DOHH2 (cell line): ENCODE measurements around the gene CA5A.

Experiments
- H3F3A ChIP-seq: fragments of 200-600 bp; sonication (generic), shearing (Covaris generic); 2 replicates; pipeline ENCODE4 v1.6.0; 2016; ENCODE audit warnings: antibody characterized with exemption, mild to moderate bottlenecking; ENCODE audit not compliant: control insufficient read depth, insufficient read depth
- H3K27ac ChIP-seq: fragments of 200-600 bp; sonication (generic); 2 replicates; pipeline ENCODE4 v1.5.1; 2014; ENCODE audit warnings: low read depth, mild to moderate bottlenecking, low read length, moderate library complexity
- H3K27me3 ChIP-seq: fragments of 200-600 bp; sonication (generic); 2 replicates; pipeline ENCODE4 v1.6.1; 2014; ENCODE audit warnings: mild to moderate bottlenecking, low read length, mixed read lengths; ENCODE audit not compliant: control insufficient read depth
- H3K36me3 ChIP-seq: fragments of 200-600 bp; sonication (generic); 2 replicates; pipeline ENCODE4 v1.6.1; 2014; ENCODE audit warnings: mild to moderate bottlenecking, low read length, moderate library complexity, mixed read lengths; ENCODE audit not compliant: control insufficient read depth
- H3K4me1 ChIP-seq: fragments of 200-600 bp; sonication (generic); 2 replicates; pipeline ENCODE4 v1.6.1; 2014; ENCODE audit warnings: mild to moderate bottlenecking, low read length, mixed read lengths; ENCODE audit not compliant: control insufficient read depth
- H3K4me2 ChIP-seq: fragments of 200-600 bp; sonication (generic); 2 replicates; pipeline ENCODE4 v1.6.0; 2014; ENCODE audit warnings: mild to moderate bottlenecking, low read length, moderate library complexity
- H3K4me3 ChIP-seq: fragments of 200-600 bp; sonication (generic); 2 replicates; pipeline ENCODE4 v1.5.1; 2014; ENCODE audit warnings: mild to moderate bottlenecking, low read length, mixed read lengths
- H3K79me2 ChIP-seq: fragments of 200-600 bp; sonication (generic); 2 replicates; pipeline ENCODE4 v1.6.1; 2014; ENCODE audit warnings: mild to moderate bottlenecking, low read length, mixed read lengths; ENCODE audit not compliant: control insufficient read depth
- H3K9me2 ChIP-seq: fragments of 200-600 bp; sonication (generic); replicated peaks from 2 replicates; pipeline ENCODE4 v1.6.1; 2014; ENCODE audit warnings: mild to moderate bottlenecking, low read length, mixed read lengths; ENCODE audit not compliant: control insufficient read depth
- H3K9me3 ChIP-seq: fragments of 200-600 bp; sonication (generic); 2 replicates; pipeline ENCODE4 v1.6.1; 2014; ENCODE audit warnings: antibody characterized with exemption, low read length, mixed read lengths; ENCODE audit not compliant: control insufficient read depth, insufficient read depth
- H4K20me1 ChIP-seq: fragments of 200-600 bp; sonication (generic); 2 replicates; pipeline ENCODE4 v1.6.0; 2014; ENCODE audit warnings: low read depth, mild to moderate bottlenecking, antibody characterized with exemption, low read length, moderate library complexity; ENCODE audit not compliant: control insufficient read depth, insufficient read depth
- EZH2phosphoT487 ChIP-seq: fragments of 200-600 bp; sonication (generic); IDR thresholded peaks from 2 replicates; pipeline ENCODE4 v1.6.1; 2017; ENCODE audit warnings: borderline replicate concordance, mild to moderate bottlenecking, antibody characterized with exemption, low read length, moderate library complexity, mixed read lengths
- TF ChIP-seq, protein P1 (sequence below): fragments of 200-600 bp; sonication (generic); IDR thresholded peaks from one replicate; pipeline ENCODE4 v1.5.1; 2014; ENCODE audit warnings: antibody characterized with exemption, mild to moderate bottlenecking, low read depth, low read length; ENCODE audit not compliant: poor library complexity, severe bottlenecking

The CA5A gene

DNA sequence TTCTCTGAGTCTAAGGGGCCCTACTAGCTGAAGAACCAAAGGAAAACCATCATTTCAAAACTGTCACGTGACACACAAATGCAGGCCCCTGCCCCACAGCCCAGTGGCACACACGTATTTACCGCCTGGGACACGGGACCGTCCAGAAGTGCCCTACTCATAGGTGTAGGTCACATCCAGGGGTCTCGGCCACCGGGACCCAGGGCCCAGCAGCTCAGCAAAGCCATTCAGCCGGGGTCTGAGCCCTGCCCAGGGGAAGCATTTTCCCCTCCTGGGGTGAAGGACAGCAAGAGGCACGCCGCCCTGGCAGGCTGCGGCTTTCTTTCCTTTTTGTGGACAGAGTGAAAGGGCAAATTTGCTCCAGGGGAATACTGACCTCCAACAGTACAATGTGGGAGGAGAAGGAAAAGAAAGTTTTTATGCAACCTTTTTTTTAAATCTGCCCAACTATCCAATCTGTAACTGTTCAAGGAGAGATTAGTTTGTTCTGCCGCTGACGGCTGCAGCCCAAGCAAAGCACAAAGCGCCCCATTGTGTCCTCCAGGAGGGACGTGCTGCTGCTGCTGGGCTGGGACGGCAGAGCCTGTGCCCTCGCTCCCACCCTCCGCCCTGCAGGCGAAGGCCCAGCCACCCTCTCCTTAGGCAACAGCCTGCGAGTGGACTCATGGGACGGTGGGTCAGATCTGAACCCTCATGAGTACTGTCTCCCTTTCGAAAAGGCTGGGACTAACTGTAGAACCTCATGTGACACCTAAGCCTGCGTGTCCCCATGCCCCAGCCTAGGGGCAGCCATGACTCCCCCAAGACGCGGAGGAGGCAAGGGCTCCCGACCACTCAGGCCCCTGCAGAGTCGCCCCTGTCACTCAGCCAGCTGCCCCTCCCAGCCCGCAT lies 88.3 kb downstream of the CA5A start:
- Histone ChIP-seq H3K4me3 (no peak overlapping the region), H3K9me2 (no peaks in the 10 kb centered on the region), H3K79me2 (peaks cover 99% of the 10 kb centered on the region), H4K20me1 (peaks cover 26% of the 10 kb centered on the region), H3K4me2 (no peak overlapping the region), H3K27me3 (no peaks in the 10 kb centered on the region), H3K27ac (no peak overlapping the region), H3F3A (peaks cover 9% of the 10 kb centered on the region), H3K9me3 (no peaks in the 10 kb centered on the region), H3K4me1 (peaks cover 36% of the 10 kb centered on the region), H3K36me3 (peaks cover 95% of the 10 kb centered on the region)
- no peak for TF ChIP-seq EZH2phosphoT487
- TF ChIP-seq, protein P1, sequence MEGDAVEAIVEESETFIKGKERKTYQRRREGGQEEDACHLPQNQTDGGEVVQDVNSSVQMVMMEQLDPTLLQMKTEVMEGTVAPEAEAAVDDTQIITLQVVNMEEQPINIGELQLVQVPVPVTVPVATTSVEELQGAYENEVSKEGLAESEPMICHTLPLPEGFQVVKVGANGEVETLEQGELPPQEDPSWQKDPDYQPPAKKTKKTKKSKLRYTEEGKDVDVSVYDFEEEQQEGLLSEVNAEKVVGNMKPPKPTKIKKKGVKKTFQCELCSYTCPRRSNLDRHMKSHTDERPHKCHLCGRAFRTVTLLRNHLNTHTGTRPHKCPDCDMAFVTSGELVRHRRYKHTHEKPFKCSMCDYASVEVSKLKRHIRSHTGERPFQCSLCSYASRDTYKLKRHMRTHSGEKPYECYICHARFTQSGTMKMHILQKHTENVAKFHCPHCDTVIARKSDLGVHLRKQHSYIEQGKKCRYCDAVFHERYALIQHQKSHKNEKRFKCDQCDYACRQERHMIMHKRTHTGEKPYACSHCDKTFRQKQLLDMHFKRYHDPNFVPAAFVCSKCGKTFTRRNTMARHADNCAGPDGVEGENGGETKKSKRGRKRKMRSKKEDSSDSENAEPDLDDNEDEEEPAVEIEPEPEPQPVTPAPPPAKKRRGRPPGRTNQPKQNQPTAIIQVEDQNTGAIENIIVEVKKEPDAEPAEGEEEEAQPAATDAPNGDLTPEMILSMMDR = no peak

DNA sequence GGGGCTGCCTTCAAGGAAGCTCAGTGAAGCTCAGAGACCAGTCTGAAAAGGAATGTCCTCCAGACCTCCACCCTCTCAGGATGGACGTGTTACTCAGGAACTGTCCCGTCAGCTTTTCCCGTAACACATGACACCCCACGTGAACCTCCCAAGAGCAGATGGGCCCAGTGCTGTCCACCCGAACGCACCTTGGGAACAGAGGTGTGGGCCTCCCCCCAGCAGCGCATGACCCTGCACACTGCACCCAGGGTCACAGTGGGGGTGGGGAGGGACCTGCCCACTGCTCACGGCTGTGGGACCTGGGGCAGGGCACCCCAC lies 88.9 kb downstream of the CA5A start:
- peaks cover 95% of the 10 kb centered on the region for H3K36me3 ChIP-seq
- no peak for TF ChIP-seq EZH2phosphoT487
- TF ChIP-seq, protein P1 = no peak
- H3K4me2 ChIP-seq = no peak overlapping the region
- no peaks in the 10 kb centered on the region for H3K27me3 ChIP-seq
- peaks cover 30% of the 10 kb centered on the region for H3K4me1 ChIP-seq
- peaks cover 26% of the 10 kb centered on the region for H4K20me1 ChIP-seq
- no peak overlapping the region for H3K4me3 ChIP-seq
- peaks cover 9% of the 10 kb centered on the region for H3F3A ChIP-seq
- no peak overlapping the region for H3K27ac ChIP-seq
- H3K9me2 ChIP-seq = no peaks in the 10 kb centered on the region
- peaks cover 99% of the 10 kb centered on the region for H3K79me2 ChIP-seq
- H3K9me3 ChIP-seq = no peaks in the 10 kb centered on the region

DNA sequence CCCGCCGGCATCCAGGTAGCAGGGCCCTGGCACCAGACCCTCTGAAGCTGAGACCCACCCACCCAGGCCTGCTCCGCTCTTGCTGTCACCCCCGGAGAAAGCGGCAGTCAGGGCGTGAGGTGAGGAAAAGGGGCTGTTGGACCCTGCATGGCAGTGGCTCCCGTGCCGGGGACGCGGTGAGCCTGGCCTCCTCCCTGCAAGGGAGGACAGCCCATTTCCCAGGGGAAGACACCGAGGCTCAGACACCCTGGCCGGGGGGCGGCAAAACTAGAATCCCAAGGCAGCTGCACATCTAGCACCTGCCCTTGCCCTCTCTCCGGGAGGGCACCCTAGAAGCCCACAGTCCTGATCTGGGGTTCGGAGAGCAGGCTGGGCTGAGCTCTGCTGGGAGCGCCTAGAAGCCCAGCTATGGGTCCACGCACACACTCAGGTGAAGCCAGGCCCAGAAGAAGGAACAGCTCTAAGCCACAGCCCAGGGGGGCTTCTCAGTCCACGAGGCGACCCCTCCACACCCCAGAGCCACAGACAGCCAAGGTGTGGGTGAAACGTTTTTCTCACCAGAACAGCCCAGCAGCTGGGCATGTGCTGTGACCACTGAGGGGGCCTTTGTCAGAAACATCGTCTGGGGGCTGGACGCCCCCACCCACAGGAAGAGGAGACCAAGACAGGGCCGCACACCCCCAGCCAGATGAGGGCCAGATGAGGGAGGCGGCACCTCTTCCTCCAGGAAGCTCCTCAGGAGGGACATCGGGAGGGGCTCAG lies 89.4 kb downstream of the CA5A start:
- TF ChIP-seq, protein P1 = no peak
- no peak for TF ChIP-seq EZH2phosphoT487
- peaks cover 9% of the 10 kb centered on the region for H3F3A ChIP-seq
- no peaks in the 10 kb centered on the region for H3K9me2 ChIP-seq
- H4K20me1 ChIP-seq = peaks cover 26% of the 10 kb centered on the region
- H3K27ac ChIP-seq = no peak overlapping the region
- H3K4me2 ChIP-seq = no peak overlapping the region
- no peaks in the 10 kb centered on the region for H3K27me3 ChIP-seq
- H3K4me1 ChIP-seq = peaks cover 25% of the 10 kb centered on the region
- no peak overlapping the region for H3K4me3 ChIP-seq
- H3K9me3 ChIP-seq = no peaks in the 10 kb centered on the region
- peaks cover 95% of the 10 kb centered on the region for H3K36me3 ChIP-seq
- peaks cover 99% of the 10 kb centered on the region for H3K79me2 ChIP-seq
